Fibroblast of pulmonary artery (primary cell): ENCODE measurements around the gene ARSK.
A peak's percentile ranks its signal among the peaks of the same experiment; 100 is the strongest.
"Not testable (repeated sequence)": the region's sequence is repeated elsewhere in the genome, so short reads cannot be mapped to it uniquely, and the experiment has no call there.

ENCODE experiments used
- DNase-seq: peaks from one replicate; pipeline ENCODE4 v3.0.0-alpha.2; 2010; ENCODE audit warnings: low read depth
- H3K4me3 ChIP-seq: replicated peaks from 2 replicates; pipeline ENCODE4 v1.5.1; 2011; ENCODE audit warnings: low read depth, mild to moderate bottlenecking, control low read depth, low read length, moderate library complexity
- CTCF ChIP-seq: IDR thresholded peaks from 2 replicates; pipeline ENCODE4 v1.5.1; 2011; ENCODE audit warnings: mild to moderate bottlenecking, control low read depth, low read length, inconsistent platforms; ENCODE audit errors: missing control alignments

The ARSK gene

GRCh38 chr5:95644351-95645042, 89.6 kb downstream of the ARSK start:
- no peak overlapping the region for H3K4me3 ChIP-seq
- TF ChIP-seq CTCF: peak; percentile 86
- DNase-seq: peak; percentile 76

DNA sequence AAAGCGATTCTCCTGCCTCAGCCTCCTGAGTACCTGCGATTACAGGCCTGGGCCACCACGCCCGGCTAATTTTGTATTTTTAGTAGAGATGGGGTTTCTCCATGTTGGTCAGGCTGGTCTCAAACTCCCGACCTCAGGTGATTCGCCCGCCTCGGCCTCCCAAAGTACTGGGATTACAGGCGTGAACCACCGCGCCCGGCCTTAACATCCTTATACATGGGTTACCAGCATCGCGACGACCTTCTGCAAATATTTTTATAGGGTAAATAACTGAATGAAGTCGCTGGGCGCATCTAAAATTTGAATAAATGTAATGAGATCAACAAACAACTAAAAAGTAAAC, 91.3 kb downstream of the ARSK start:
- DNase-seq: not testable (repeated sequence)
- peak overlapping the region; percentile 17 for H3K4me3 ChIP-seq

DNA sequence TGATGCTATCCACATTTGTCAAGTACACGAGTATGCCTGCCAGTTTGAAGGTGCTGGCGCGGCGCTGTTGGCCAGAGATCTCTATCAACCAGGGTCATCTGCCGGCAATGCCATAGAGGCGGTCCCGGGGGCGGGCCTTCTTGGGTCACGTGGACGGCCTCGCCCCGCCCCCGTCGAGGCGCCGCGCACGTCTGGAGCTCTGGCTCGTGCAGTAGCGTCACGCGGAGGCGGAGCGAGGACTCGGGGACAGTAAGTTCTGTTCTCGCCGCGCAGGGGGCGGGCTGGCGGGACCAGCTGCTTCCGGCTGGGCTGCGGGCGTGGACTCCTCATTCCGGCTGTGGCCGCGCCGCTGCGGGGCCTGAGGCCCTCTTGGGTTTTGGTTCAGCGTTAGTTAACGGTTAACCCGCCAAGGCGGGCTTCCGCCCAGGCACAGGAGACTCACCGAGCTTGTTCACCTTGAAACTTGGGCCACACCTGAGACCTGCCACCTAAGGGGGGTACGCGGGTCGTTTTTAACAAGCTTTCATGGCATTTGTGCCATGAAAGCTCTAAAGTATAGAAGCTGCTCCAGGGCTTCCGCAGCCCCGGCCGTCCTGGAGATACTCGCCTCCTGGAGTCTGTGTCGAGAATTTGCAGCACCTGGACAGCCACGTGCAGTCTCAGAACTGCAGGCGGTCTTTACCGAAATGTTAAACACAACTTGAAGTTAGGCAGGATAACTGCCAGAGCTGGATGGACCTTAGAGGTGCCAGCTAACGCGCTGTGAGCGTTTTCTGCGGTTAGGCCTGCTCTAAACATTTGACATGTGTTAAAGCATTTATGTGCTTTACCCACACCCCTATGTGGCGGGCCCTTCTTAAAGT, 91.9 kb downstream of the ARSK start, which contains the start of gene RFESD:
TSS of gene RFESD (plus strand) at position 209 of the 863 bp plus-strand sequence. CDS start 5,495 bp downstream, outside the sequence.
- H3K4me3 ChIP-seq: peak within 1 kb of the TSS; percentile 54
- TF ChIP-seq CTCF: no peak
- DNase-seq: peak; percentile 96

- no peak for TF ChIP-seq CTCF
These were observed 93.3 kb downstream of the ARSK start for GRCh38 chr5:95647886-95648860.

DNA sequence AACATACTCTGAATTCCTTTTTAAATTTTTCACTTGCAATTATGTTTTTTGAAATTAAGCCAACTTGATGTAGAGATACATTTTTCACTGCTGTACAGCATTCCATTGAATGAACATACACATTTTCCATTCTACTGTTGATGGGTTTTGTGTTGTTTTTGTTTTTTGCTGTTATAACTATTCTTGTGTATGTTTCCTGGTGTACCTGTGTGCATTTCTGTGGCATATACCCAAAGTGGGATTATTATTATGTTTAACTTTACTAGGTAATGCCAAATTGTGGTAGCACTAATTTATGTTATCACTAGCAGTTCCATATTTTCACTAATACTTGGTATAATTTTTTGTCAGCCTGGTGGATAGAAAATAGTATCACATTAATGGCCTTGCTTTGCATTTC, 94.4 kb downstream of the ARSK start:
- DNase-seq: no peak
- TF ChIP-seq CTCF: no peak
- no peak overlapping the region for H3K4me3 ChIP-seq

More at GRCh38 chr5:95647886-95648860, 93.3 kb downstream of the ARSK start:
- H3K4me3 ChIP-seq: no peak overlapping the region
- peak; percentile 24 for DNase-seq

GRCh38 chr5:95649842-95650620, 95.1 kb downstream of the ARSK start:
- no peak for DNase-seq
- TF ChIP-seq CTCF: no peak

More at GRCh38 chr5:95649842-95650620, 95.1 kb downstream of the ARSK start:
- no peak overlapping the region for H3K4me3 ChIP-seq
